HEK293 (cell line): Measurements from ENCODE around the gene TOP3A.

Experiments used
- EGR2 ChIP-seq: fragments of 450-650 bp; formaldehyde crosslinking; IDR thresholded peaks from 2 replicates; pipeline ENCODE4 v1.5.1; 2016; ENCODE audit warnings: low read depth, missing biosample characterization, missing genetic modification characterization
- GLIS1 ChIP-seq: fragments of 450-650 bp; formaldehyde crosslinking; IDR thresholded peaks from 2 replicates; pipeline ENCODE4 v1.5.1; 2016; ENCODE audit warnings: missing biosample characterization, missing genetic modification characterization
- GLIS2 ChIP-seq: fragments of 450-650 bp; formaldehyde crosslinking; IDR thresholded peaks from 2 replicates; pipeline ENCODE4 v1.5.1; 2016; ENCODE audit warnings: missing biosample characterization, missing genetic modification characterization
- HOXC10 ChIP-seq: sonication (generic); formaldehyde crosslinking; IDR thresholded peaks from 2 replicates; pipeline ENCODE4 v1.8.1; 2023; ENCODE audit warnings: mild to moderate bottlenecking, missing genetic modification reagents
- KLF17 ChIP-seq: fragments of 450-650 bp; formaldehyde crosslinking; IDR thresholded peaks from 2 replicates; pipeline ENCODE4 v1.5.1; 2016; ENCODE audit warnings: missing biosample characterization, missing genetic modification characterization
- KLF7 ChIP-seq: fragments of 450-650 bp; formaldehyde crosslinking; IDR thresholded peaks from 2 replicates; pipeline ENCODE4 v1.5.1; 2016; ENCODE audit warnings: missing biosample characterization, missing genetic modification characterization, borderline replicate concordance
- PRDM1 ChIP-seq: fragments of 450-650 bp; formaldehyde crosslinking; IDR thresholded peaks from 2 replicates; pipeline ENCODE4; 2016; ENCODE audit warnings: missing biosample characterization, missing genetic modification characterization
- SALL2 ChIP-seq: fragments of 450-650 bp; formaldehyde crosslinking; IDR thresholded peaks from 2 replicates; pipeline ENCODE4 v1.5.0; 2017; ENCODE audit warnings: missing biosample characterization, mild to moderate bottlenecking, missing genetic modification characterization, borderline replicate concordance
- SP2 ChIP-seq: fragments of 450-650 bp; formaldehyde crosslinking; IDR thresholded peaks from 2 replicates; pipeline ENCODE4 v1.5.1; 2016; ENCODE audit warnings: missing biosample characterization, missing genetic modification characterization
- SP3 ChIP-seq: fragments of 450-650 bp; formaldehyde crosslinking; IDR thresholded peaks from 2 replicates; pipeline ENCODE4 v1.5.1; 2016; ENCODE audit warnings: missing biosample characterization, missing genetic modification characterization
- ZBTB1 ChIP-seq: fragments of 450-650 bp; formaldehyde crosslinking; IDR thresholded peaks from 2 replicates; pipeline ENCODE4 v1.5.1; 2016; ENCODE audit warnings: missing biosample characterization, missing genetic modification characterization
- ZBTB10 ChIP-seq: fragments of 450-650 bp; formaldehyde crosslinking; IDR thresholded peaks from 2 replicates; pipeline ENCODE4 v1.5.1; 2016; ENCODE audit warnings: missing biosample characterization, missing genetic modification characterization
- ZBTB11 ChIP-seq: fragments of 450-650 bp; formaldehyde crosslinking; conservative IDR thresholded peaks from 2 replicates; pipeline ENCODE4 v1.5.1; 2016; ENCODE audit warnings: low read depth, missing biosample characterization, missing genetic modification characterization
- ZBTB17 ChIP-seq: fragments of 450-650 bp; formaldehyde crosslinking; IDR thresholded peaks from 2 replicates; pipeline ENCODE4 v1.5.1; 2016; ENCODE audit warnings: missing biosample characterization, missing genetic modification characterization
- ZBTB21 ChIP-seq: fragments of 450-650 bp; formaldehyde crosslinking; IDR thresholded peaks from 2 replicates; pipeline ENCODE4 v1.5.1; 2017; ENCODE audit warnings: missing biosample characterization, missing genetic modification characterization
- ZBTB26 ChIP-seq: fragments of 450-650 bp; formaldehyde crosslinking; optimal IDR thresholded peaks from 2 replicates; pipeline ENCODE3; 2016; ENCODE audit warnings: missing biosample characterization, mild to moderate bottlenecking, missing genetic modification characterization
- ZFHX2 ChIP-seq: fragments of 450-650 bp; formaldehyde crosslinking; conservative IDR thresholded peaks from 2 replicates; pipeline ENCODE4 v1.5.1; 2016; ENCODE audit warnings: missing biosample characterization, missing genetic modification characterization
- ZFP37 ChIP-seq: fragments of 450-650 bp; formaldehyde crosslinking; IDR thresholded peaks from 2 replicates; pipeline ENCODE4 v1.5.1; 2016; ENCODE audit warnings: missing biosample characterization, missing genetic modification characterization
- ZFP69B ChIP-seq: fragments of 450-650 bp; formaldehyde crosslinking; IDR thresholded peaks from 2 replicates; pipeline ENCODE4 v1.5.1; 2016; ENCODE audit warnings: missing biosample characterization, missing genetic modification characterization
- ZNF121 ChIP-seq: fragments of 450-650 bp; formaldehyde crosslinking; IDR thresholded peaks from 2 replicates; pipeline ENCODE4 v1.5.1; 2016; ENCODE audit warnings: missing biosample characterization, missing genetic modification characterization
- ZNF133 ChIP-seq: fragments of 450-650 bp; formaldehyde crosslinking; IDR thresholded peaks from 2 replicates; pipeline ENCODE4 v1.5.1; 2016; ENCODE audit warnings: missing biosample characterization, missing genetic modification characterization
- ZNF280D ChIP-seq: fragments of 450-650 bp; formaldehyde crosslinking; IDR thresholded peaks from 2 replicates; pipeline ENCODE4 v1.5.1; 2016; ENCODE audit warnings: missing biosample characterization, missing genetic modification characterization
- ZNF48 ChIP-seq: fragments of 450-650 bp; formaldehyde crosslinking; IDR thresholded peaks from 2 replicates; pipeline ENCODE4 v1.5.1; 2016; ENCODE audit warnings: missing biosample characterization, missing genetic modification characterization
- ZNF501 ChIP-seq: fragments of 450-650 bp; formaldehyde crosslinking; IDR thresholded peaks from 2 replicates; pipeline ENCODE4 v1.5.1; 2016; ENCODE audit warnings: missing biosample characterization, missing genetic modification characterization
- ZNF529 ChIP-seq: fragments of 450-650 bp; formaldehyde crosslinking; IDR thresholded peaks from 2 replicates; pipeline ENCODE4 v1.5.1; 2017; ENCODE audit warnings: missing genetic modification characterization, missing biosample characterization; ENCODE audit not compliant: insufficient replicate concordance
- ZNF596 ChIP-seq: fragments of 450-650 bp; IDR thresholded peaks from 2 replicates; pipeline ENCODE4 v1.5.0; 2018; ENCODE audit warnings: missing biosample characterization, mild to moderate bottlenecking, missing genetic modification characterization, moderate library complexity
- ZNF623 ChIP-seq: fragments of 450-650 bp; formaldehyde crosslinking; IDR thresholded peaks from 2 replicates; pipeline ENCODE4 v1.5.1; 2016; ENCODE audit warnings: missing biosample characterization, missing genetic modification characterization
- ZSCAN16 ChIP-seq: fragments of 450-650 bp; formaldehyde crosslinking; IDR thresholded peaks from 2 replicates; pipeline ENCODE4 v1.5.1; 2016; ENCODE audit warnings: missing biosample characterization, missing genetic modification characterization
- ZXDB ChIP-seq: fragments of 450-650 bp; formaldehyde crosslinking; IDR thresholded peaks from 2 replicates; pipeline ENCODE4 v1.5.1; 2016; ENCODE audit warnings: missing biosample characterization, missing genetic modification characterization

TOP3A gene

GRCh38 chr17:18260332-18261145 is 54.3 kb downstream of the TOP3A start, which contains the start of gene MIEF2 (continued):
- peak; percentile 85 for TF ChIP-seq ZFHX2 (tag by site-specific recombination)
- TF ChIP-seq ZBTB11 (tag by site-specific recombination), result peak; percentile 79
- peak; percentile 99 for TF ChIP-seq GLIS2 (tag by site-specific recombination)
- no peak; the same call in none of the 2 replicates for TF ChIP-seq KLF17 (tag by site-specific recombination)
- peak; percentile 90; the same call in 1 of the 2 replicates for TF ChIP-seq KLF7 (tag by site-specific recombination)
- peak; percentile 44 for TF ChIP-seq ZFP69B
- TF ChIP-seq ZFP37 (tag by site-specific recombination), result peak; percentile 60; the same call in 1 of the 2 replicates
- TF ChIP-seq SP3 (tag by site-specific recombination), result peak; percentile 94
- peak; percentile 52; the same call in 1 of the 2 replicates for TF ChIP-seq ZNF501 (tag by site-specific recombination)
- TF ChIP-seq GLIS1 (tag by site-specific recombination), result peak; percentile 48; the same call in 1 of the 2 replicates
- peak; percentile 77 for TF ChIP-seq EGR2 (tag by site-specific recombination)
- TF ChIP-seq ZNF529 (tag by site-specific recombination), result no peak
- no peak for TF ChIP-seq PRDM1 (tag by site-specific recombination)
- TF ChIP-seq ZSCAN16, result peak; percentile 83; the same call in 1 of the 2 replicates
- TF ChIP-seq ZNF596 (tag by site-specific recombination), result no peak
- no peak for TF ChIP-seq ZNF623 (tag by site-specific recombination)
- no peak for TF ChIP-seq ZNF280D (tag by site-specific recombination)
- TF ChIP-seq ZBTB17 (tag by site-specific recombination), result peak; percentile 84
- peak; percentile 54; the same call in 1 of the 2 replicates for TF ChIP-seq ZXDB (tag by site-specific recombination)
- TF ChIP-seq ZBTB10 (tag by site-specific recombination), result peak; percentile 66; the same call in 1 of the 2 replicates
- TF ChIP-seq SALL2 (tag by site-specific recombination), result no peak
- peak; percentile 97 for TF ChIP-seq SP2
- peak; percentile 89 for TF ChIP-seq ZBTB26
- TF ChIP-seq ZNF133 (tag by site-specific recombination), result no peak
- no peak for TF ChIP-seq ZBTB21
- no peak for TF ChIP-seq ZNF48
- no peak for TF ChIP-seq ZNF121 (tag by site-specific recombination)
- TF ChIP-seq HOXC10 (CRISPR knock-in tag), result peak; percentile 99
- TF ChIP-seq ZBTB1 (tag by site-specific recombination), result no peak
